ENCODE data around the gene ATP5PO. TPM values are rescaled to one million over a fixed set of nuclear protein-coding genes. Genes with fewer than 3 reads are reported as not detected.

The ATP5PO gene
- total and polyA plus RNA-seq, 2 of the 8 experiments (the other 6 are each of a cell fraction or from before 2014, with no cell fraction given) = 251 to 267 TPM

- TF ChIP-seq, protein P1, sequence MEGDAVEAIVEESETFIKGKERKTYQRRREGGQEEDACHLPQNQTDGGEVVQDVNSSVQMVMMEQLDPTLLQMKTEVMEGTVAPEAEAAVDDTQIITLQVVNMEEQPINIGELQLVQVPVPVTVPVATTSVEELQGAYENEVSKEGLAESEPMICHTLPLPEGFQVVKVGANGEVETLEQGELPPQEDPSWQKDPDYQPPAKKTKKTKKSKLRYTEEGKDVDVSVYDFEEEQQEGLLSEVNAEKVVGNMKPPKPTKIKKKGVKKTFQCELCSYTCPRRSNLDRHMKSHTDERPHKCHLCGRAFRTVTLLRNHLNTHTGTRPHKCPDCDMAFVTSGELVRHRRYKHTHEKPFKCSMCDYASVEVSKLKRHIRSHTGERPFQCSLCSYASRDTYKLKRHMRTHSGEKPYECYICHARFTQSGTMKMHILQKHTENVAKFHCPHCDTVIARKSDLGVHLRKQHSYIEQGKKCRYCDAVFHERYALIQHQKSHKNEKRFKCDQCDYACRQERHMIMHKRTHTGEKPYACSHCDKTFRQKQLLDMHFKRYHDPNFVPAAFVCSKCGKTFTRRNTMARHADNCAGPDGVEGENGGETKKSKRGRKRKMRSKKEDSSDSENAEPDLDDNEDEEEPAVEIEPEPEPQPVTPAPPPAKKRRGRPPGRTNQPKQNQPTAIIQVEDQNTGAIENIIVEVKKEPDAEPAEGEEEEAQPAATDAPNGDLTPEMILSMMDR (IDR thresholded peaks at IDR 0.05; ENCODE audit: control extremely low read depth in 1 of 3, insufficient read depth in 1 of 3, low read depth in 1 of 3, low read length in 3 of 3) = no peak
These were observed at the start of gene ATP5PO (continued) for GRCh38 chr21:33915368-33916199.
